SHP77 (cell line): ENCODE data around the gene ELOVL5.

Experiments used
- DNase-seq, 2 experiments: peaks; one replicate each; lab custom pipeline; 2025; lab: John Stamatoyannopoulos, UW

ELOVL5 gene

DNA sequence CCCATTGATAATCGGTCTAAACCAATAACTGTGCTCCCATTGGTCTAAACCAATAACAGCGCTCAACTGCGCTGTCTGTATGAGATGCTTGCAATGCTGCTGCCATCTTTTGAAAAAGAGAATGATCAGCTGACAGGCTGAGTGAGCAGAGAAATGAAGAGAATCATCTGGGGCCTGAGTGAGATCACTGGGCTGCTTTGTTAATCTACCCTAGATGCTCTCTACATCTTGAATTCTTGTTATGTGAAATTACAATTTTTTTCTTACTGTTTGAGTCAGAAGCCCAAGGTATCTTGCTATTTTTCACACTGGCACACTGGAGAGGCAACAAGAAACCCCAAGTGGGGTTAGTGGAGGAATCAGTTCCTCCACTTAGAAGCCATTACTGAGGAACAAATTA lies 108.6 kb downstream of the ELOVL5 start:
- DNase-seq = no peak

DNA sequence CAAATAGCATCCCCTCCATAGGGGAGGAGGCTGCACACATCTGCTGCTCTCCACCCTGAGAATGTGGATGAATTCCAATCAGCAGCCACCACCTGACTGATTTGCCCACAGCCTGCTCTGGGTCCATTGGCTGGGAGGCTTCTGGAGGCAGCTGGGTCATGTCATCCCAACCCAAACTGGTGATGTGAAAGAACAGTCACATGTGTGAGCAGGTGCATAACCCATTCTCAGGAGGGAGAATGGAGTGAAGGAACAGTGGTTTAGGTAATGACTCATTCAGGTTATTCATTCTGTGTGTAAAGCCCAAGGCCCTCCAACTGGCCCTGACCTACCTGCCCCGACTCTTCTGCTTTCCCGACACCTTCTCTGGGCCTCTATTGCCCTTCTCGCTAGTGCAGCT lies 109.2 kb downstream of the ELOVL5 start:
- peak; percentile 23 to 38 for DNase-seq

DNA sequence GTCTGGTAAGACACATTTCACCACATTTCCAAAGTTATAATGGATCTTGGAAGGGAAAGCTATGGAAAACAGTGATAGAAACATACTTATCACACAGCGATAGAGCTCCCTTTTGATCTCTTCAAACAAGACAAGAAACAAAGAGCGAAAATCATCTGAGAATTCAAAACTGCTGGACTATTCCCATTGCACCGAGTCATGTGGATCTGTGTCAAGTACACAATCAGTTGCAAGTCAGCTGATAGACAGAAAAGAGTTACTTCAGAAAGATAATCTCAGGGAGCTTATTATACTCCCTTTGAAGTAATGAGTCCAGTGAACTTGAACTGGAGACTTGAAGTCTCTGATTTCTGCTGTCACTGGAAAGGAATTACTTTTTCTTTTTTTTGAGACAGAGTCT lies 110.4 kb downstream of the ELOVL5 start:
- DNase-seq = no peak

DNA sequence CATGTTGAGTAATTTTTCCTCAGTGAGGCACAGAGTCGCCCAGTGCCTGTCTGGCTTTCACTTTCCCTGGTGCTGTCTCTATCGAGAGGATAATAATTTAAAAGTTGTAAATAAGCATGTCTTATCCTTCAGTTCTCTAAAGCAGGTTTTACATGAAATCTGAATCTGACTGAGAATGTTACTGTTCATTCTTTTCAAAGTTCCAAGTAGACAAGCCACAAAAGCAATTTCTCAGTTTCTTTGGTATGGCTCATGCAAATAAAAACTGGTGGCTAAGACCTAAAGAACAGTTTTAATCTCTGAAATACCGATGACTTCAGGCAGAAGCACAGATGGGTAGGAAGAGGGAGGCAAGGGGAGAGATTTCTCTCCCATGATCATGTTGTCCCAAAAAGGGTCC lies 112.5 kb downstream of the ELOVL5 start:
- DNase-seq = no peak

GRCh38 chr6:53235508-53235907 lies 113.2 kb downstream of the ELOVL5 start:
- DNase-seq = no peak

DNA sequence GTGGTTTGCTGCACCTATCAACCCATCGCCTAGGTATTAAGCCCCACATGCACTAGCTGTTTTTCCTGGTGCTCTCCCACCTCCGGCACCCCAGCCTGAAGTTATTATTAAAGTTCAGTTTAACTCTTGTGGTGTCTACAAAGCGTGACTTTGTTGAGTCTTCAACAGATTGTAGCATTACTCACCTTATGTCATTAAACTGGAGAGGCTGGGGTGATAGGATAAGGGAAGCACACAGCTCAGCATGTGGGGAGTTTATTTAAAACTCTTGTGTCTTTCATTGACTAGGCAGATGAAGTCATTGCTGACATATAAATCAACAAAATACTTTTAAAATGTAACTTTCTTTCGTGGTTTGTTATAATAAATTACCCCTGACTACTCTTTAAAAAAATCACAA lies 115.4 kb downstream of the ELOVL5 start:
- no peak for DNase-seq

- DNase-seq = no peak
Measured at GRCh38 chr6:53230775-53231467, 117.8 kb downstream of the ELOVL5 start.

- no peak for DNase-seq
Measured at GRCh38 chr6:53227847-53228246, 120.9 kb downstream of the ELOVL5 start.

GRCh38 chr6:53220605-53221004 lies 128.1 kb downstream of the ELOVL5 start:
- DNase-seq = no peak
